HEK293T (cell line): ENCODE measurements around the gene LTO1.

Source experiments
- ELF4 ChIP-seq: fragments of 450-650 bp; IDR thresholded peaks from 2 replicates; pipeline ENCODE4 v1.6.1; 2017; ENCODE audit warnings: antibody characterized with exemption
- FOXA1 ChIP-seq: fragments of 450-650 bp; IDR thresholded peaks from 2 replicates; pipeline ENCODE4 v1.6.1; 2016; ENCODE audit warnings: mild to moderate bottlenecking
- NFRKB ChIP-seq: fragments of 450-650 bp; IDR thresholded peaks from 2 replicates; pipeline ENCODE4 v1.6.1; 2016; ENCODE audit warnings: mild to moderate bottlenecking, moderate library complexity
- SP1 ChIP-seq: fragments of 450-650 bp; IDR thresholded peaks from 2 replicates; pipeline ENCODE4 v1.6.1; 2017

GRCh38 chr11:69700278-69701140, 25.4 kb upstream of the LTO1 start:
- no peak for TF ChIP-seq NFRKB
- TF ChIP-seq ELF4, result no peak
- TF ChIP-seq SP1, result no peak
- TF ChIP-seq FOXA1, result no peak
